GM12878 (cell line): Measurements from ENCODE around the gene DHRS7B. TPM values are rescaled to one million over a fixed set of nuclear protein-coding genes. Genes with fewer than 3 reads are reported as not detected.

Source experiments
- ATAC-seq: fragments of 200-7000 bp; cut with Tn5 transposase; 3 replicates; pipeline ENCODE4 v1.9.1; 2020; ENCODE audit warnings: mild to moderate bottlenecking, moderate library complexity
- BruUV-seq: library from RNA; stranded (reverse); fragments of 400-500 nt; replicated peaks from 2 replicates; lab custom pipeline; 2021; lab: Mats Ljungman, UMichigan
- CTCF ChIA-PET: fragments of 300-600 bp; sonication (Branson Sonifier 250); formaldehyde crosslinking; extraction: SDS; loops from one replicate; lab custom pipeline; 2021; ENCODE audit warnings: inconsistent platforms; lab: Yijun Ruan, JAX
- POLR2A ChIA-PET: fragments of 350-600 bp; formaldehyde crosslinking; extraction: SDS; loops from one replicate; lab custom pipeline; 2021; ENCODE audit warnings: inconsistent platforms; lab: Charles Lee
- RAD21 ChIA-PET: fragments of 300-600 bp; sonication (Branson Sonifier 250); formaldehyde crosslinking; loops from one replicate; lab custom pipeline; 2023; ENCODE audit warnings: antibody characterized with exemption; ENCODE audit not compliant: unreplicated experiment; lab: Charles Lee
- SMC1A ChIA-PET: fragments of 300-600 bp; sonication (Branson Sonifier 250); formaldehyde crosslinking; loops from one replicate; lab custom pipeline; 2023; ENCODE audit not compliant: unreplicated experiment, uncharacterized antibody; lab: Charles Lee
- DNase-seq: peaks from one replicate; pipeline ENCODE4 v3.0.0-alpha.2; 2011; ENCODE audit warnings: low read depth, low spot score
- FAIRE-seq: peaks from 3 replicates; lab custom pipeline; 2011; peaks lifted over from hg19 to GRCh38; lab: Jason Lieb, UNC
- H2AFZ ChIP-seq: 2 replicates; pipeline ENCODE4 v1.6.0; 2011; ENCODE audit warnings: low read depth, low read length, control low read depth; ENCODE audit not compliant: control insufficient read depth
- H3K27ac ChIP-seq: 2 replicates; pipeline ENCODE4 v1.5.1; 2011; ENCODE audit warnings: control low read depth; ENCODE audit not compliant: control insufficient read depth, insufficient read depth
- H3K27me3 ChIP-seq, 2 experiments: replicated peaks in 1 of 2; 2 replicates each; pipeline versions ENCODE4 v1.6.0 to v1.6.1; 2011; ENCODE audit warnings: low read length in 1 of 2; ENCODE audit not compliant: control insufficient read depth in 2 of 2, insufficient read depth in 2 of 2
- H3K36me3 ChIP-seq, 2 experiments: 2 replicates each; pipeline ENCODE4 v1.5.1; 2011; ENCODE audit warnings: low read length in 1 of 2; ENCODE audit not compliant: control insufficient read depth in 2 of 2, insufficient read depth in 2 of 2
- H3K4me1 ChIP-seq: 2 replicates; pipeline ENCODE4 v1.6.1; 2011; ENCODE audit warnings: mild to moderate bottlenecking, low read length, moderate library complexity, mixed read lengths; ENCODE audit not compliant: control insufficient read depth, insufficient read depth
- H3K4me2 ChIP-seq: 2 replicates; pipeline ENCODE4 v1.6.0; 2011; ENCODE audit warnings: control low read depth; ENCODE audit not compliant: control insufficient read depth, insufficient read depth
- H3K4me3 ChIP-seq: fragments of 200-600 bp; sonication (generic); 2 replicates; pipeline ENCODE4 v1.5.1; 2016
- H3K79me2 ChIP-seq: 2 replicates; pipeline ENCODE4 v1.6.0; 2011; ENCODE audit warnings: low read length; ENCODE audit not compliant: control insufficient read depth, insufficient read depth
- H3K9ac ChIP-seq: 2 replicates; pipeline ENCODE4 v1.8.0; 2011; ENCODE audit warnings: low read length, control low read depth, mixed read lengths; ENCODE audit not compliant: control insufficient read depth, insufficient read depth
- H3K9me3 ChIP-seq: replicated peaks from 3 replicates; pipeline ENCODE4 v1.5.1; 2011; ENCODE audit warnings: mild to moderate bottlenecking, low read length; ENCODE audit not compliant: control insufficient read depth, insufficient read depth
- H4K20me1 ChIP-seq: 2 replicates; pipeline ENCODE4 v1.6.0; 2011; ENCODE audit not compliant: control insufficient read depth, insufficient read depth
- CREM ChIP-seq: IDR thresholded peaks from 2 replicates; pipeline ENCODE4 v1.6.1; 2014; ENCODE audit warnings: antibody characterized with exemption, low read depth
- E4F1 ChIP-seq: fragments of 450-650 bp; IDR thresholded peaks from 2 replicates; pipeline ENCODE4 v1.6.1; 2018; ENCODE audit warnings: borderline replicate concordance, mild to moderate bottlenecking; ENCODE audit not compliant: partially characterized antibody
- ETV6 ChIP-seq, 2 experiments: fragments of 450-650 bp in 1 of 2; IDR thresholded peaks in 1 of 2; conservative IDR thresholded peaks in 1 of 2; 2 replicates each; pipeline ENCODE4 v1.6.1; 2014; ENCODE audit warnings: antibody characterized with exemption in 1 of 2, borderline replicate concordance in 1 of 2, low read depth in 1 of 2, mild to moderate bottlenecking in 1 of 2, moderate library complexity in 1 of 2
- KAT2A ChIP-seq: conservative IDR thresholded peaks from 2 replicates; pipeline ENCODE4 v1.6.1; 2011; ENCODE audit warnings: low read depth, low read length; ENCODE audit not compliant: control insufficient read depth
- PAX8 ChIP-seq: fragments of 450-650 bp; IDR thresholded peaks from 2 replicates; pipeline ENCODE4 v1.6.1; 2017; ENCODE audit warnings: mild to moderate bottlenecking, moderate library complexity
- RELB ChIP-seq: fragments of 450-650 bp; IDR thresholded peaks from 2 replicates; pipeline ENCODE4 v1.6.1; 2017; ENCODE audit warnings: low read depth, mild to moderate bottlenecking, moderate library complexity
- WGBS: methylation state at CpG from one replicate; pipeline ENCODE4 v1.1.6; 2016; ENCODE audit warnings: low lambda C conversion rate; ENCODE audit not compliant: insufficient replicate concordance, insufficient coverage; ENCODE audit errors: missing lambda C conversion rate; 5-methylcytosine and 5-hydroxymethylcytosine counted together
- in situ Hi-C: fragments of 300-500 bp; cut with MboI; formaldehyde crosslinking; loops from 9 replicates; pipeline ENCODE4 v1.14.3; 2018; ENCODE audit warnings: mixed read lengths
- intact Hi-C: fragments of 100-400 bp; cut with micrococcal nuclease; formaldehyde crosslinking; loops from one replicate; pipeline ENCODE4 v1.14.2; 2022; ENCODE audit not compliant: unreplicated experiment
- polyA plus RNA-seq, 11 experiments: library from polyadenylated mRNA; depleted of rRNA in 4 of 11; unstranded in 6 of 11; stranded (reverse) in 5 of 11; fragments of >200 nt; fragmentation: Nextera tagmentation in 4 of 11; fragmentation: Illumina TruSeq in 1 of 11; extraction: Ambion mirVana in 4 of 11; extraction: Trizol in 1 of 11; gene quantifications; 1 replicate in 1 of 11; 2 replicates in 10 of 11; pipeline versions ENCODE4 v1.2.1 to v1.2.3, GENCODE V29; 2011 to 2016; ENCODE audit warnings: inconsistent platforms in 2 of 11, missing spikeins in 2 of 11, low read depth in 1 of 11
- total RNA-seq, 4 experiments: library from RNA; depleted of rRNA in 3 of 4; stranded (reverse); fragments of >200 nt in 3 of 4; fragmentation: Illumina TruSeq in 1 of 4; extraction: Trizol in 1 of 4; gene quantifications; 2 replicates each; pipeline versions ENCODE4 v1.2.1 to v1.2.3, GENCODE V29; 2013 to 2021
- TF ChIP-seq, protein P1 (sequence below): fragments of 450-650 bp; IDR thresholded peaks from 2 replicates; pipeline ENCODE4 v1.6.1; 2017; ENCODE audit warnings: antibody characterized with exemption, mild to moderate bottlenecking, moderate library complexity

The DHRS7B gene
- total and polyA plus RNA-seq, 10 of the 15 experiments (the other 5 are each of a cell fraction or from before 2014, with no cell fraction given) = 11.1 to 35.6 (median 23.0) TPM

GRCh38 chr17:21196126-21196525 lies 69.4 kb downstream of the DHRS7B start:
- in situ Hi-C loops = loop anchor here (5.0 kb wide), 1 partner anchor 51 kb away; no protein-coding TSS in a partner anchor
- ChIA-PET RAD21 (no interaction called here), SMC1A (no interaction called here), POLR2A (no interaction called here), CTCF (interaction anchor here (0.7 kb wide), 1 partner anchor 239 kb away, joined by 4 read pairs; no protein-coding TSS in a partner anchor)
- FAIRE-seq (no peak), DNase-seq (no peak), ATAC-seq (no peak)
- H3K4me1 ChIP-seq = peaks cover 11% of the 10 kb centered on the region
- intact Hi-C loops = no loop called here
- no peak overlapping the region for H3K9ac ChIP-seq
- H4K20me1 ChIP-seq = peaks cover 11% of the 10 kb centered on the region; the same call in 1 of the 2 replicates
- BruUV-seq = no TSS peak
- H2AFZ ChIP-seq = no peak overlapping the region
- peaks cover 20 to 23% of the 10 kb centered on the region in 2 experiments for H3K36me3 ChIP-seq
- H3K27ac ChIP-seq = no peak overlapping the region
- TF ChIP-seq, protein P1, sequence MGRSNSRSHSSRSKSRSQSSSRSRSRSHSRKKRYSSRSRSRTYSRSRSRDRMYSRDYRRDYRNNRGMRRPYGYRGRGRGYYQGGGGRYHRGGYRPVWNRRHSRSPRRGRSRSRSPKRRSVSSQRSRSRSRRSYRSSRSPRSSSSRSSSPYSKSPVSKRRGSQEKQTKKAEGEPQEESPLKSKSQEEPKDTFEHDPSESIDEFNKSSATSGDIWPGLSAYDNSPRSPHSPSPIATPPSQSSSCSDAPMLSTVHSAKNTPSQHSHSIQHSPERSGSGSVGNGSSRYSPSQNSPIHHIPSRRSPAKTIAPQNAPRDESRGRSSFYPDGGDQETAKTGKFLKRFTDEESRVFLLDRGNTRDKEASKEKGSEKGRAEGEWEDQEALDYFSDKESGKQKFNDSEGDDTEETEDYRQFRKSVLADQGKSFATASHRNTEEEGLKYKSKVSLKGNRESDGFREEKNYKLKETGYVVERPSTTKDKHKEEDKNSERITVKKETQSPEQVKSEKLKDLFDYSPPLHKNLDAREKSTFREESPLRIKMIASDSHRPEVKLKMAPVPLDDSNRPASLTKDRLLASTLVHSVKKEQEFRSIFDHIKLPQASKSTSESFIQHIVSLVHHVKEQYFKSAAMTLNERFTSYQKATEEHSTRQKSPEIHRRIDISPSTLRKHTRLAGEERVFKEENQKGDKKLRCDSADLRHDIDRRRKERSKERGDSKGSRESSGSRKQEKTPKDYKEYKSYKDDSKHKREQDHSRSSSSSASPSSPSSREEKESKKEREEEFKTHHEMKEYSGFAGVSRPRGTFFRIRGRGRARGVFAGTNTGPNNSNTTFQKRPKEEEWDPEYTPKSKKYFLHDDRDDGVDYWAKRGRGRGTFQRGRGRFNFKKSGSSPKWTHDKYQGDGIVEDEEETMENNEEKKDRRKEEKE = no peak
- TF ChIP-seq RELB (no peak), E4F1 (no peak), ETV6 (conservative IDR thresholded peaks at IDR 0.05 in 1 of 2, IDR thresholded peaks at IDR 0.05 in 1 of 2; ENCODE audit: borderline replicate concordance in 1 of 2, low read depth in 1 of 2) (no peak), PAX8 (no peak), CREM (no peak), KAT2A (no peak)
- H3K4me3 ChIP-seq = no peak overlapping the region
- no peaks in the 10 kb centered on the region for H3K9me3 ChIP-seq
- H3K79me2 ChIP-seq = peaks cover 15% of the 10 kb centered on the region
- no peaks in the 10 kb centered on the region for H3K27me3 ChIP-seq
- 95% methylated on average over 5 of the region's 5 CpGs for whole genome bisulfite sequencing
- H3K4me2 ChIP-seq = no peak overlapping the region
